Activated T-cell treated with anti-CD3 and anti-CD28 coated beads, Interleukin-2, amount 50 U/mL, for 24 hours (primary cell): ENCODE measurements around the gene ADARB2.
A peak's percentile ranks its signal among the peaks of the same experiment; 100 is the strongest.

Experiments
- DNase-seq: peaks from one replicate; pipeline ENCODE4 v3.0.0-alpha.2; 2020
- H3K27ac Mint-ChIP-seq: 2 replicates; pipeline ENCODE4 v1.8.0; 2020; ENCODE audit warnings: mild to moderate bottlenecking, mixed read lengths
- H3K27me3 Mint-ChIP-seq: 2 replicates; pipeline ENCODE4 v1.8.0; 2020; ENCODE audit warnings: mixed read lengths
- H3K36me3 Mint-ChIP-seq: 2 replicates; pipeline ENCODE4 v1.8.0; 2020; ENCODE audit warnings: low read depth, mixed read lengths
- H3K4me1 Mint-ChIP-seq: 2 replicates; pipeline ENCODE4 v1.8.0; 2020; ENCODE audit warnings: low read depth, mixed read lengths
- H3K4me3 Mint-ChIP-seq: 2 replicates; pipeline ENCODE4 v1.8.0; 2020; ENCODE audit warnings: mild to moderate bottlenecking, moderate library complexity, mixed read lengths
- H3K9me3 Mint-ChIP-seq: 2 replicates; pipeline ENCODE4 v1.8.0; 2020; ENCODE audit warnings: mixed read lengths

ADARB2 gene

GRCh38 chr10:1272777-1273161 is 464.6 kb downstream of the ADARB2 start:
- Mint-ChIP-seq H3K36me3 (no peaks in the 10 kb centered on the region), H3K9me3 (no peaks in the 10 kb centered on the region), H3K4me1 (no peaks in the 10 kb centered on the region), H3K27me3 (no peaks in the 10 kb centered on the region), H3K4me3 (no peak overlapping the region), H3K27ac (no peak overlapping the region)
- DNase-seq: no peak

GRCh38 chr10:1272079-1272776 is 465.1 kb downstream of the ADARB2 start:
- no peaks in the 10 kb centered on the region for H3K27me3 Mint-ChIP-seq
- H3K9me3 Mint-ChIP-seq: no peaks in the 10 kb centered on the region
- no peak overlapping the region for H3K27ac Mint-ChIP-seq
- H3K4me3 Mint-ChIP-seq: no peak overlapping the region
- H3K36me3 Mint-ChIP-seq: no peaks in the 10 kb centered on the region
- no peaks in the 10 kb centered on the region for H3K4me1 Mint-ChIP-seq
- no peak for DNase-seq

DNA sequence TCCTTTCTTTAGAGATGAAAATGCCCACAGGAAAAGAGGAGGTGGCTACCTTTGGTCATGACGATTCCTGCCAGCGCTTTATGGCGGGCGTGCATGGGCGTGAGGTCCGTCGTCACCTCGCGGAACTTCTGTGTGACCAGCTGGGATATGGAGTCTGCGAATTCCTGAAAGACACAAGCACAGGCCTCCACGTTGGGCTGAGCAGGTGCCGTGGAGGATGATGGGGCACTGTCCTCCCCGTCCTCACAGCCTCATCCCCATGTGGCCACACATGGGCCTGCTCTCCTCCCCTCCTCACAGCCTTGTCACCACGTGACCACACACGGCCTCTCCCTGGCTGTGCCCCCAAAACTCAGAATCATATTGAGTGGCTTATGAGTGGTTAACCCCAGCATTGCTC is 466.4 kb downstream of the ADARB2 start:
- no peaks in the 10 kb centered on the region for H3K36me3 Mint-ChIP-seq
- no peaks in the 10 kb centered on the region for H3K9me3 Mint-ChIP-seq
- DNase-seq: no peak
- H3K4me1 Mint-ChIP-seq: no peaks in the 10 kb centered on the region
- H3K27me3 Mint-ChIP-seq: no peaks in the 10 kb centered on the region
- no peak overlapping the region for H3K4me3 Mint-ChIP-seq
- H3K27ac Mint-ChIP-seq: no peak overlapping the region

- Mint-ChIP-seq H3K9me3 (no peaks in the 10 kb centered on the region), H3K4me3 (no peak overlapping the region), H3K27ac (no peak overlapping the region), H3K4me1 (no peaks in the 10 kb centered on the region), H3K27me3 (no peaks in the 10 kb centered on the region), H3K36me3 (no peaks in the 10 kb centered on the region)
- DNase-seq: no peak
These were observed 466.8 kb downstream of the ADARB2 start for GRCh38 chr10:1270490-1270889.

- Mint-ChIP-seq H3K27ac (no peak overlapping the region), H3K4me1 (no peaks in the 10 kb centered on the region), H3K36me3 (no peaks in the 10 kb centered on the region), H3K9me3 (no peaks in the 10 kb centered on the region), H3K4me3 (no peak overlapping the region), H3K27me3 (no peaks in the 10 kb centered on the region)
- DNase-seq: no peak
These were observed 468.5 kb downstream of the ADARB2 start for GRCh38 chr10:1268831-1269230.

- H3K36me3 Mint-ChIP-seq: no peaks in the 10 kb centered on the region
- no peaks in the 10 kb centered on the region for H3K27me3 Mint-ChIP-seq
- H3K4me1 Mint-ChIP-seq: no peaks in the 10 kb centered on the region
- H3K4me3 Mint-ChIP-seq: no peak overlapping the region
- H3K27ac Mint-ChIP-seq: no peak overlapping the region
- H3K9me3 Mint-ChIP-seq: no peaks in the 10 kb centered on the region
- DNase-seq: no peak
These were observed 469.8 kb downstream of the ADARB2 start for GRCh38 chr10:1267568-1267967.

DNA sequence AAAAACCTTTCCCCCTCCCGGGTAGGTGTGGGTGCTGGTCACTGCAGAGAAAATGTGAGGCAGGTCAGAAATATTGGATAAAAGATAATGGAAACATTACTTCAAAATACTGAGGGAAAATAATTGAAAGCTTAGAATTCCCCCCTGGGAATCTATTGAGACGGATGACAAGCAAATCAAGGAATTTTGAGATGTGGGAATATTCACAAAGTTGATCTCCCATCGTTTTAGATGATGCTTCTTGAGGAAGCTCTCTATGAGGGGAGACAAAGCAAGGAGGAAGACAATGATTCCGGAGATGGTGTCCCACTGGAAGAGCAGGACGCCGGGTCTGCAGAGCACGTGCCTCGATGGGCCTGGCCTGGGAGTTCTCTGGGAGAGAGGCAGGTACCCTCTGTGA is 470.2 kb downstream of the ADARB2 start:
- Mint-ChIP-seq H3K4me3 (no peak overlapping the region), H3K27ac (no peak overlapping the region), H3K9me3 (no peaks in the 10 kb centered on the region), H3K36me3 (no peaks in the 10 kb centered on the region), H3K27me3 (no peaks in the 10 kb centered on the region), H3K4me1 (no peaks in the 10 kb centered on the region)
- no peak for DNase-seq

GRCh38 chr10:1266033-1266802 is 471.1 kb downstream of the ADARB2 start:
- no peak overlapping the region for H3K27ac Mint-ChIP-seq
- DNase-seq: no peak

DNA sequence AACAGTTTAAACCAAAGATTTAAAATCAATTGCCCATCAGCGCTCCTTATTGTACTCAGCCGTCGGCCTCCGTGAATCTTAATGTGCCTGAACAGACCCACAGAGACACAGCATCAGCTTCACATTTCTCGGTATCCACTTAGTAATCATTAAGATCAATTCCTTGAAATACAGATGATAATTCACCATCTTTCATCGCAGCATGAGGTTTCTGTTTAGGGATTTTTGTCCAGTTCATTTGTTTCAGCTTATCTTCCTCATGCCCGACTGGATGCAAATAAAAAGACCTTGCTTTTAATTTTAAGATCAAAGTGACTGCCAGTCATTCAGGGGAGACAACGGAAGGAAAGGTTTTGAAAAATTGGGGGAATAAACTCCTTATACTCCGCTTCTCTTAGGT is 473.3 kb downstream of the ADARB2 start:
- no peak for DNase-seq
- no peaks in the 10 kb centered on the region for H3K9me3 Mint-ChIP-seq
- no peak overlapping the region for H3K4me3 Mint-ChIP-seq
- H3K27ac Mint-ChIP-seq: no peak overlapping the region
- H3K36me3 Mint-ChIP-seq: no peaks in the 10 kb centered on the region
- no peaks in the 10 kb centered on the region for H3K4me1 Mint-ChIP-seq
- peaks cover 11% of the 10 kb centered on the region for H3K27me3 Mint-ChIP-seq

More at GRCh38 chr10:1266033-1266802, 471.1 kb downstream of the ADARB2 start:
- no peak overlapping the region for H3K4me3 Mint-ChIP-seq
- no peaks in the 10 kb centered on the region for H3K9me3 Mint-ChIP-seq
- no peaks in the 10 kb centered on the region for H3K4me1 Mint-ChIP-seq
- H3K27me3 Mint-ChIP-seq: no peaks in the 10 kb centered on the region
- H3K36me3 Mint-ChIP-seq: no peaks in the 10 kb centered on the region

DNA sequence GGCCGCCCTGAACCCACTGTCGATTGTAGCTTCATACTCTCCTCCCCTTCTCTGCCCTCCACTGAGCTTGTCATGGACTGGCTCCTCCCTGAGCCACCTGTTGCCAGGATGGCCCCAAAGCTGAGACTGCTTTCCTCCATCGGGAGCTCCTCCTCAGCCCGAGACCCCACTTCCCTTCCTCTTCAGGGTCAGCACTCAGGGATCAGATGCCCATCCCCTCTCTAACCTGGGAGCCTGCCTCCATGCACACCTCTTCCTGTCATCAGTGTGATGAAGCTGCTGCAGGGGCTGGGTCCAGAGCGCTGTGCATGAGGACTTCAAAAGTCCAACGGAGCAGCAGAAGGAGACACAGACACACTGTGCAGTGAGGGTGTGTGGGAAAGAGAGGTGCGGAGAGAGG is 480.1 kb downstream of the ADARB2 start:
- peaks cover 15% of the 10 kb centered on the region for H3K4me1 Mint-ChIP-seq
- H3K9me3 Mint-ChIP-seq: no peaks in the 10 kb centered on the region
- no peak overlapping the region for H3K4me3 Mint-ChIP-seq
- no peaks in the 10 kb centered on the region for H3K36me3 Mint-ChIP-seq
- peaks cover 69% of the 10 kb centered on the region for H3K27me3 Mint-ChIP-seq
- no peak overlapping the region for H3K27ac Mint-ChIP-seq
- no peak for DNase-seq

DNA sequence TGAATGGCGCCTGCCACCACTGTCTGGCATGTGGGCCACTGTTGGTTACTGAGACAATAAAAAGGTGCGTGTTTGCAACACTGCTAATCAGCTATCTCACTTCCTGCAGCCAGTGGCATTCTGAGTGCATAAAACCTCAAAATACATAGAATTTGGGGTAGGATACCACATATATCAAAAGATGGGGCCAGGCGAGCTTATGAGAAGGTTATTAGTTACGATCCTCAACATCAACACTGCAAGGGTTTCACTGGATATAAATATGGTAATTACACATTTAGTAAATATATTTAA is 480.9 kb downstream of the ADARB2 start:
- Mint-ChIP-seq H3K36me3 (no peaks in the 10 kb centered on the region), H3K4me1 (peaks cover 15% of the 10 kb centered on the region), H3K27ac (no peak overlapping the region), H3K27me3 (peaks cover 75% of the 10 kb centered on the region), H3K4me3 (no peak overlapping the region), H3K9me3 (no peaks in the 10 kb centered on the region)
- no peak for DNase-seq

DNA sequence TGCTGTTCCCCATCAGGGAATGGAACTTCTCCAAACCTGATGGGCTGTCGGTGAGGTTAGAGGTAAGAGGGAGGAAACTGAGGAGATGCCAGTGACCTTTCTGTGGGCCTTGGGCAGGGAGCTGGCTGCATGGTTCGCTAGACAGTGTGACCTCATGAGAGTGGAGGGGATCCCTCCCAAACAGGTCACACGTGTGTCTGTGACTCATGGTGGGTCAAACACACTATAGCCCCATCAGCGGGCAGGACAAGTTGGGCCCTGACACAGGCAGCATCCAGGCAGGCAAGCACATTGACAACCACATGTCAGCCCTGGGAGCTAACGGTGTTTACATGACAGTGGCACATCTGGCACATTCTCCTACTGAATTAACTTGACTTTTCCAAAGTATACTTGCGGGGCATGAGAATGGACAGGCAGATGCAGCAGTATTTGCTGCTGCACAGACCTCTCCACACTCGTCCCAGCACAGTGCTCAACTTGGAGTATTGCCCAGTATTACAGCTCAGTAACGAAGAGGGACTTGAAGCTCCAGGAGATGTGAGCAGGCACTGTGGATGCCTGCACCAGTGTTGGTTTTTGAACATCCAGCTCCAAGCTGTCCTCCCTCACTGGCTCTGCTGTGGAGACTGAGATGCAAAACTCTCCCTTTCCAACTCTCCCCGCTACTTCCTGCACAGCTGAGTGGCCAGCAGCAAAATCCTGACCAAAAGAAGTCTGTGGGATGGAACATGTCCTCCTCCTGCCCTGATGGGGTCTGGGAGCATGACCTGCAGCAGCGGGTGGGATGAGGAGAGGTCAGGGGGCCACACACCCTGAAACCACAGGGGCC is 481.5 kb downstream of the ADARB2 start:
- Mint-ChIP-seq H3K36me3 (no peaks in the 10 kb centered on the region), H3K4me3 (no peak overlapping the region), H3K27ac (no peak overlapping the region), H3K4me1 (peaks cover 15% of the 10 kb centered on the region), H3K9me3 (no peaks in the 10 kb centered on the region), H3K27me3 (peaks cover 81% of the 10 kb centered on the region)
- no peak for DNase-seq

DNA sequence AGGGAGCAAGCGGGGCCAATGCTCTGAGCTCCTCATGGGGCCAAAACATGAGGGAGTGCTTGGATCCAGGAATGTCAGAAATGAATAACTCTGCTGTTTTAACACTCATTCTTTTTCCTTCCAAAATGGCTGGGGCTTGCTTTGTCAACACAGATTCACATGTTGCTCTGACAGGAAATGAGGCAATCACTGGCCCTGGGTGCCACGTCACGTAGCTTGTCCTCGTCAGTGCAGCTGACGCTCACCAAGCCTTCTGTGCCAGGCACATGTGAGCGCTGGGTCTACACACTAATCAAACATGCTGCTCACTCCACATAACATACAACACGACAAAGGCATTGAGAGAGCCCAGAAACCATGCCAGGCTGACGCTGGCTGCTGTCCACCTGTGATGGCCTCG is 482.2 kb downstream of the ADARB2 start:
- H3K9me3 Mint-ChIP-seq: no peaks in the 10 kb centered on the region
- H3K4me3 Mint-ChIP-seq: no peak overlapping the region
- no peak overlapping the region for H3K27ac Mint-ChIP-seq
- H3K36me3 Mint-ChIP-seq: no peaks in the 10 kb centered on the region
- H3K4me1 Mint-ChIP-seq: peaks cover 15% of the 10 kb centered on the region
- H3K27me3 Mint-ChIP-seq: peaks cover 88% of the 10 kb centered on the region
- no peak for DNase-seq

GRCh38 chr10:1253523-1254353 is 483.6 kb downstream of the ADARB2 start:
- H3K9me3 Mint-ChIP-seq: no peaks in the 10 kb centered on the region
- peak; percentile 41 for DNase-seq
- peaks cover 85% of the 10 kb centered on the region for H3K27me3 Mint-ChIP-seq
- no peak overlapping the region for H3K4me3 Mint-ChIP-seq
- H3K36me3 Mint-ChIP-seq: no peaks in the 10 kb centered on the region
- H3K27ac Mint-ChIP-seq: peak overlapping the region; percentile 82
- H3K4me1 Mint-ChIP-seq: peaks cover 15% of the 10 kb centered on the region
